Activated CD8-positive, alpha-beta memory T cell treated with anti-CD3 and anti-CD28 coated beads, Interleukin-2, amount 50 U/mL, for 1 hour (primary cell): ENCODE results near the gene TUBGCP6.

ENCODE experiments used
- DNase-seq: peaks from one replicate; pipeline ENCODE4 v3.0.0-alpha.2; 2020; ENCODE audit errors: extremely low read depth

The TUBGCP6 gene

GRCh38 chr22:50226063-50226874, 18.6 kb downstream of the TUBGCP6 start:
- no peak for DNase-seq

- no peak for DNase-seq
Measured at GRCh38 chr22:50225200-50225969, 19.4 kb downstream of the TUBGCP6 start.

- no peak for DNase-seq
Measured at GRCh38 chr22:50224071-50224470, 20.8 kb downstream of the TUBGCP6 start.

- no peak for DNase-seq
Measured at GRCh38 chr22:50222508-50222907, 22.3 kb downstream of the TUBGCP6 start.

- no peak for DNase-seq
Measured at GRCh38 chr22:50221410-50222300, 23.2 kb downstream of the TUBGCP6 start.

- DNase-seq: no peak
Measured at GRCh38 chr22:50220603-50221409, 24.0 kb downstream of the TUBGCP6 start.

- DNase-seq: no peak
Measured at GRCh38 chr22:50219800-50220602, 24.8 kb downstream of the TUBGCP6 start.

- no peak for DNase-seq
Measured at GRCh38 chr22:50218996-50219727, 25.7 kb downstream of the TUBGCP6 start.

- DNase-seq: no peak
Measured at GRCh38 chr22:50218153-50218995, 26.4 kb downstream of the TUBGCP6 start.

GRCh38 chr22:50217543-50218152, 27.2 kb downstream of the TUBGCP6 start:
- no peak for DNase-seq

- DNase-seq: no peak
Measured at GRCh38 chr22:50216684-50217520, 27.9 kb downstream of the TUBGCP6 start.

GRCh38 chr22:50216055-50216683, 28.7 kb downstream of the TUBGCP6 start:
- no peak for DNase-seq

- DNase-seq: no peak
Measured at GRCh38 chr22:50215297-50216054, 29.3 kb downstream of the TUBGCP6 start.

- DNase-seq: no peak
Measured at GRCh38 chr22:50213263-50213662, 31.6 kb downstream of the TUBGCP6 start.

- no peak for DNase-seq
Measured at GRCh38 chr22:50211147-50211546, 33.7 kb downstream of the TUBGCP6 start.
